Nephron (organoid): Measurements from ENCODE around the gene YWHAG.
A peak's percentile ranks its signal among the peaks of the same experiment; 100 is the strongest.

ENCODE experiments used
- H3K27ac Mint-ChIP-seq, 3 experiments: 2 replicates each; pipeline ENCODE4 v1.8.0; 2020; ENCODE audit warnings: mixed read lengths in 3 of 3, mild to moderate bottlenecking in 2 of 3, moderate library complexity in 1 of 3
- H3K27me3 Mint-ChIP-seq: 2 replicates; pipeline ENCODE4 v1.8.0; 2021; ENCODE audit warnings: low read depth, mild to moderate bottlenecking, moderate library complexity, mixed read lengths
- H3K36me3 Mint-ChIP-seq: 2 replicates; pipeline ENCODE4 v1.8.0; 2020; ENCODE audit warnings: low read depth, mixed read lengths
- H3K4me1 Mint-ChIP-seq: 2 replicates; pipeline ENCODE4 v1.8.0; 2020; ENCODE audit warnings: mixed read lengths
- H3K4me3 Mint-ChIP-seq, 3 experiments: 2 replicates each; pipeline ENCODE4 v1.8.0; 2020; ENCODE audit warnings: mild to moderate bottlenecking in 3 of 3, mixed read lengths in 3 of 3, moderate library complexity in 2 of 3
- H3K9me3 Mint-ChIP-seq: 2 replicates; pipeline ENCODE4 v1.8.0; 2020; ENCODE audit warnings: mixed read lengths
- TF ChIP-seq, protein P1 (sequence below), 3 experiments: fragments of 200-600 bp; sonication (generic); IDR thresholded peaks; one replicate each; pipeline ENCODE4 v1.5.0; 2021; ENCODE audit warnings: antibody characterized with exemption in 3 of 3; ENCODE audit not compliant: unreplicated experiment in 3 of 3

Gene YWHAG

GRCh38 chr7:76281006-76281705, 77.6 kb downstream of the YWHAG start:
- H3K9me3 Mint-ChIP-seq = no peaks in the 10 kb centered on the region
- no peaks in the 10 kb centered on the region for H3K36me3 Mint-ChIP-seq
- peaks cover 84% of the 10 kb centered on the region for H3K27me3 Mint-ChIP-seq
- H3K4me1 Mint-ChIP-seq = peaks cover 6% of the 10 kb centered on the region
- TF ChIP-seq, protein P1, sequence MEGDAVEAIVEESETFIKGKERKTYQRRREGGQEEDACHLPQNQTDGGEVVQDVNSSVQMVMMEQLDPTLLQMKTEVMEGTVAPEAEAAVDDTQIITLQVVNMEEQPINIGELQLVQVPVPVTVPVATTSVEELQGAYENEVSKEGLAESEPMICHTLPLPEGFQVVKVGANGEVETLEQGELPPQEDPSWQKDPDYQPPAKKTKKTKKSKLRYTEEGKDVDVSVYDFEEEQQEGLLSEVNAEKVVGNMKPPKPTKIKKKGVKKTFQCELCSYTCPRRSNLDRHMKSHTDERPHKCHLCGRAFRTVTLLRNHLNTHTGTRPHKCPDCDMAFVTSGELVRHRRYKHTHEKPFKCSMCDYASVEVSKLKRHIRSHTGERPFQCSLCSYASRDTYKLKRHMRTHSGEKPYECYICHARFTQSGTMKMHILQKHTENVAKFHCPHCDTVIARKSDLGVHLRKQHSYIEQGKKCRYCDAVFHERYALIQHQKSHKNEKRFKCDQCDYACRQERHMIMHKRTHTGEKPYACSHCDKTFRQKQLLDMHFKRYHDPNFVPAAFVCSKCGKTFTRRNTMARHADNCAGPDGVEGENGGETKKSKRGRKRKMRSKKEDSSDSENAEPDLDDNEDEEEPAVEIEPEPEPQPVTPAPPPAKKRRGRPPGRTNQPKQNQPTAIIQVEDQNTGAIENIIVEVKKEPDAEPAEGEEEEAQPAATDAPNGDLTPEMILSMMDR (IDR thresholded peaks at IDR 0.05; ENCODE audit: unreplicated experiment in 3 of 3) = no peak
- H3K4me3 Mint-ChIP-seq = peak overlapping the region; percentile 51 to 83 (median 68)
- no peak overlapping the region for H3K27ac Mint-ChIP-seq

DNA sequence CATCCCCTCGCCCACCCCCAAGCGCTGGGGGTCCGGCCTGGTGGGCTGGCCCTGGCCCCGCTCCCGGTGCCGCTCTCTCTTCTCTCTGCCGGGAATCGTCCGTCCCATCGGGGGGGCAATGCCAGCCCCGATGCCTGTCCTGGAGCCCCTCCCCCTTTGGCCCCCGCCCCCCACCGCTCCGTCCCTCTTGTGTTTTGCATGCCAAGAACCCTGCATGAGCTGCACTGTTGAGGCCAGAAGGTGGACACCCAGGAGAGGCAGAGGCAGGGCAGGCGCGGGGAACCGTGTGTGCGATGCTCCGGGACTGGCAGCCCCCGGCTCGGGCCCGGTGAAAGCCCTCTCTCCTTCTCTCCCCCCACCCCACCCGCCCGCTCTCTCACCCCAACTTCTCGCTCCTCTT, 78.4 kb downstream of the YWHAG start:
- H3K4me1 Mint-ChIP-seq = peaks cover 6% of the 10 kb centered on the region
- no peak overlapping the region for H3K27ac Mint-ChIP-seq
- TF ChIP-seq, protein P1 (IDR thresholded peaks at IDR 0.05; ENCODE audit: unreplicated experiment in 3 of 3) = no peak
- no peaks in the 10 kb centered on the region for H3K9me3 Mint-ChIP-seq
- no peaks in the 10 kb centered on the region for H3K36me3 Mint-ChIP-seq
- peaks cover 86% of the 10 kb centered on the region for H3K27me3 Mint-ChIP-seq
- peak overlapping the region; percentile 68 to 83 (median 68) for H3K4me3 Mint-ChIP-seq

- no peak overlapping the region for H3K4me3 Mint-ChIP-seq
- H3K27ac Mint-ChIP-seq = no peak overlapping the region
- TF ChIP-seq, protein P1 (IDR thresholded peaks at IDR 0.05; ENCODE audit: unreplicated experiment in 3 of 3) = no peak
- no peaks in the 10 kb centered on the region for H3K36me3 Mint-ChIP-seq
- no peaks in the 10 kb centered on the region for H3K9me3 Mint-ChIP-seq
- H3K27me3 Mint-ChIP-seq = peaks cover 84% of the 10 kb centered on the region
- peaks cover 8% of the 10 kb centered on the region for H3K4me1 Mint-ChIP-seq
Observed at GRCh38 chr7:76278540-76278939, 80.3 kb downstream of the YWHAG start.
